Renal cortex interstitium (tissue), 11 donors: Measurements from ENCODE around the gene TACC2. TPM values are rescaled to one million over a fixed set of nuclear protein-coding genes. Genes with fewer than 3 reads are reported as not detected.
"Not testable (repeated sequence)": the region's sequence is repeated elsewhere in the genome, so short reads cannot be mapped to it uniquely, and the experiment has no call there.

Source experiments
- DNase-seq, 11 donors: peaks; one replicate each; pipeline ENCODE4 v3.0.0-alpha.2; 2013; ENCODE audit warnings: low read depth in 9 of 11, low spot score in 4 of 11; ENCODE audit errors: extremely low read depth in 1 of 11
- polyA plus RNA-seq, 3 donors: library from polyadenylated mRNA; unstranded; fragments of 120-200 nt; gene quantifications; one replicate each; pipeline ENCODE4 v1.2.1, GENCODE V29; 2013; ENCODE audit not compliant: insufficient read length in 3 of 3

TACC2 gene
- polyA plus RNA-seq, 3 donors = 42.0 to 55.4 (median 50.1) TPM

DNA sequence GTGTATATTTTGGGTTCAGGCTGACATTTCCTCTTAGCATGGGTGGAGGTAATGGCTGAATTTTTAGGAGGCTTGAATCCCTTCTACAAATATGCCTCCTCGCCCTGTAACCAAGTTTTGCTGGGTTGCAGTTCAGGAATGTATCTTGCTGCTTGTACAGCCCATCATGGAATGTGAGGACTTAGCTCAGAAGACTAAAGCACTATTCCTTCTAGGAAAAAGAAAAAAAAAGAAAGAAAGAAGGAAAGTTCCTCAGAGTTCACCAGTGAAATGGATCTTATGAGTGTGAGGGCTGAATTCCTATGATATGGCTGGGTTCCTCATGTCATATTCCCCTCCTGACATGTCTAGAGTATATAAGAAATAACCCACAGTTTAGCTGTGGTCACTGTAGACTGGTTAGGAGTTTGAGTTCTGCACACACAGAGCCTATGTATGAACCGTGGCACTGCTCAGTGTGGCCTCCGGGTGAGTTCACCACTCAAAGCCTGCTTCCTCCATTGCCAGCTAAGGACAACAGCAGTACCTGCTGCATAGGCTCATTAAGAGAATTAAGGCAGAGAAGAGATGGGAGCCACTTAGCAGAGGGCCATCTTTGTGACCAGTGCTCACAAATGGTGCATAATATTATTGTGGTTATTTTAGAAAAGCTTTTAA is 114.0 kb downstream of the TACC2 start:
- no peak for DNase-seq

GRCh38 chr10:122103592-122103991 is 114.6 kb downstream of the TACC2 start:
- no peak for DNase-seq

DNA sequence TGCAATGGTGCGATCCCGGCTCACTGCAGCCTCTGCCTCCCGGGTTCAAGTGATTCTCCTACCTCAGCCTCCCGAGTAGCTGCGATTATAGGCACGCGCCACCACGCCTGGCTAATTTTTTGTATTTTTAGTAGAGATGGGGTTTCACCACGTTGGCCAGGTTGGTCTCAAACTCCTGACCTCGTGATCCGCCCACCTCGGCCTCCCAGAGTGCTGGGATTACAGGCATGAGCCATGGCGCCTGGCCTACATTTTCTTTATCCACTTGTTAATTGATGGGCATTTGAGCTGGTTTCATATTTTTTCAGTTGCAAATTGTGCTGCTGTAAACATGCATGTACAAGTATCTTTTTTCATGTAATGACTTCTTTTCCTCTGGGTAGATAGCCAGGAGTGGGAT is 119.8 kb downstream of the TACC2 start:
- not testable (repeated sequence) for DNase-seq

- DNase-seq = no peak
Measured at GRCh38 chr10:122112021-122112616, 123.2 kb downstream of the TACC2 start.

DNA sequence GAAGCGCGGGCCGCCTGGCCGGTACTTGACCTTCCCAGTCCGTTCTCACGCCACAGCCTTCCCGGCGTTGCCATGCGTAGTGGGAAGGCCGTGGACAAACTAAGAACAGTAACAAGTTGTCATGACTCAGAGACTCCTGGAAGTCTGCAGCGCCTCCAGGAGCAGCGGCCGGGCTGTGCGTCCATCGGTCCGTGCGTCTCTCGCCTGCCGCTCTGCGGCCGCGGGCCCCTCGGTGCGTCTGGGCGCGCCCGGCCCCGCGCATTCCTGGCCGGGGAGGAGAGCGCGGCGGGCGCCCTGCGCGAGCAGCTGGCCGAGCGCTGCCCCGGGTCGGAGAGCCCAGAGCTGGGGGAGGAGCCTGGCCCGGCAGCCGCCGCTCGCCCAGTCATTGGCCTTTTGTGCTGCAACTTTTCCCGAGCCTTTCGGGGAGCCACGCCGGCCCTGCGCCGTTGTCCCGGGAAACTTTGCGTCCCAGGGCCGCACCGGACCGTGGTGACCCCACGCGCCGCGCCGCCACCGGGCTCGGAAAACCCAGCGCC is 123.7 kb downstream of the TACC2 start:
- DNase-seq = peak; percentile 53 to 86 (median 73)

- DNase-seq = peak in 8 of 11 donors; percentile 48 to 67 (median 62)
Measured at GRCh38 chr10:122113161-122113944, 124.4 kb downstream of the TACC2 start.

DNA sequence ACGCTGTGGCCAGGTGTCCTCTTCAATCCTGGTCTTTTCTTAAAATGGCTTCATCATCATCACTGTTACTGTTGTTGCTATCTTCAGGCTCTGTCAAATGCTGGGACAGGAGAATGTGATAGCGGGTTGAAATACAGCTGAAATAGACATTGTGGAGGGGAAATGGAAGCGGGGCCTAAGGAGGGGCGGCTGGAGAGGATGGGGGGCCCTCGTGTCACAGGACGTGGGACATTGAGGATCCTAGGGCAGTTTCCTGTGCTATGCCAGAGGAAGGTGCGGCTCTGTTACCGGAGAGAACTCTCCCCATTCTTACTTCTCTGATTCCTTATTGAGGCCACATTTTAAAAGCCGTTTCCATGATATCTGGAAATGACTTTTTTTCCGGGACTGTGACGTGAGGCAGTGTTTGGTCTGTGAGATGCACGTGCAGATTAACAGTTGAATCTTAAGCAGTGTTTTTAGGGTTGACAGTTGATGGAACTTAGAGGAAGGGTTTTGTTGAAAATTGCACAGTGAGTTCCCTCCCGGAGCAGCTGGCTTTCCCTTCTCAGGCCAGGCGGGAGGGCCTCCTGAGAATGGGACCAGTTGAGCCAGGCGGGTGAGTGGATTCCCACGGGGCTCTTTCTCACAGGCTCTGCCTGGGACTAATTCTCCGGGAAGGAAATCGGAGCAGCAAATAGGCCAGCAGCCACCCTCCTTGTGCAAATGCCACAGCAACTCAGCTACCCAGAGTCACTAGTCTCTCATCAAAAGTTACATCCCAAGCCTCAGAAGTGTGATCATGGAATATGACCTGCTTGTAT is 125.2 kb downstream of the TACC2 start:
- no peak for DNase-seq

- no peak for DNase-seq
Measured at GRCh38 chr10:122115874-122116273, 126.9 kb downstream of the TACC2 start.

- DNase-seq = no peak
Measured at GRCh38 chr10:122116331-122116730, 127.4 kb downstream of the TACC2 start.

- no peak for DNase-seq
Measured at GRCh38 chr10:122117475-122117874, 128.5 kb downstream of the TACC2 start.

GRCh38 chr10:122120008-122120744 is 131.2 kb downstream of the TACC2 start:
- no peak for DNase-seq

- no peak for DNase-seq
Measured at GRCh38 chr10:122121059-122121458, 132.1 kb downstream of the TACC2 start.

GRCh38 chr10:122122493-122122892 is 133.5 kb downstream of the TACC2 start:
- DNase-seq = no peak

- DNase-seq = no peak
Measured at GRCh38 chr10:122123186-122123585, 134.2 kb downstream of the TACC2 start.

DNA sequence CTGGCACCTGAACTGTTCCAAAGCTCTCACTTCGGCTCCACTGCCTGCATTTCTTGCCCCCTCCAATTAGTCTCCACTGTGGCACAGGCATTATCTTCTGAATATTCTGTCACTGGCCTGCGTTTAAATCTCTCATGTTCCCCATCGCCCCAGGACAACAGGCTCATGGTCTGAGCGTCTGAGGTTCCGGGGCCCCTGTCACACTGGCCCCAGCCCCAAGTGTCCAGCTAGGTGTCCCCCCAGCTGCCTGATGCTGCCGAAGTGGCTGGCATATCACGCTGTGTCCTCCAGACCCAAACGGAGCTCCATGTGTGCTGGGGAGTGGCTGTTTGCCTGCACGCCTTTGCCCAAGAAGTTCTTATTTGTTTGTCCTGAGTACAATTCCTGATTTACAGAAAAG is 135.4 kb downstream of the TACC2 start:
- DNase-seq = no peak

DNA sequence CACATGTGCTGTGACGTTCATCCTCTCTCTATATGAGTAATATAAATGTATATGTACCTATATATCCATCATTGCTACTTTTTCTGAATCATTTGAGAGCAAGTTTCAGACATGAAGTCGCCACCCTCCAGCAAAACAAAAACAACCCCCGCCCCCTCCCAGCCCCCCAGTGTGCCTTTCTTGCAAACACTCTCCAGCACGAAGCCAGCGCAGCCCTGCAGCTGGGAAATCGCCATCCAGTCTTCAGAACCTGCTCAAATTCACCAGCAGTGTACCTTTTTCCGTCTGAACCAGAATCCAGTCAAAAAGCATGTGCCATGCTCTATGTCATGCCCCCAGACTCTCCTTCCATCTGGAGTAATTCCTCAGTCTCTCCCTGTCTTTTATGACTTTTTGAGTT is 135.8 kb downstream of the TACC2 start:
- DNase-seq = no peak

GRCh38 chr10:122126763-122127659 is 138.0 kb downstream of the TACC2 start:
- no peak for DNase-seq

DNA sequence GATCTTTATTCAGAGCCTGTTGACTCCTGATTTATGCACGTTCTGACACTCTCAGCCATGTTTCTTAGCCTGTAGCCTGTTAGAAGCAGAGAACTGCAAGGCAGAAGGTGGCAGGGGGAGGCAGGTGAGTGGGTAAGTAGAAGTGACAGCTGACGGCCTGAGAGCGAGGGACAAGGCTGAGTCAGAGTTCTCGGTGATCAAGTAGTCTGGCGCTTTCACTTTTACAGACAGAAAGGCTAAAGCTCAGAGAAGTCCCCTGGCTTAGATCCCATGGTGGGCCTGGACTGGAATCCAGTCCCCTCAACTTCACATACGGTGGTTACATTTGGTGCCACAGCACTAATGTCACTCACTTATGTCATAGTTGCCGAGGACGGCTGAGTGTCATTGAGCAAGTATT is 139.0 kb downstream of the TACC2 start:
- no peak for DNase-seq
